GM12875 (cell line): ENCODE measurements around the gene PKLR.

ENCODE experiments used
- H3K4me3 ChIP-seq: one replicate; pipeline ENCODE4 v1.5.1; 2011; ENCODE audit warnings: low read depth, low read length, control low read depth
- TF ChIP-seq, protein P1 (sequence below): IDR thresholded peaks from 2 replicates; pipeline ENCODE4 v1.5.1; 2011; ENCODE audit warnings: low read depth, mild to moderate bottlenecking, control low read depth, inconsistent platforms, low read length, moderate library complexity, borderline replicate concordance; ENCODE audit not compliant: insufficient read depth

Gene PKLR

DNA sequence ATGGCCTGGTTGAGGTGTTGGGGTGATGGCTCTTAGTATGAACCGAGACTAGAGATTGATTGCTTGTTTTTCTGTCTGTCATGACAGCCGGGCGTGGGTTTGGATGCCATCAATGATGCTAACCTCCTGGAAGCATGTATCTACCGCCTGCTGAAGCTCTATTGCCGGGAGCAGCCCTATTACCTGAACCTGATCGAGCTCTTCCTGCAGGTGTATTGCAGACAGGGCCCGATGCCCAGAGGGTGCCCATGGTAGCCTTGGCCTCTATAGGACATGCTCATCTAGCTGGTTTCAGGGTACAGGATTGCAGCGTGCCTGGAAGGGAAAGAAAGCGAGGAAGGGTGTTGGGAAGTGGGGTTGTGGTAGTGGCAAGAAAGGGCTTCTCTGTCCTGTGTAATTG lies 16.8 kb upstream of the PKLR start:
- TF ChIP-seq, protein P1, sequence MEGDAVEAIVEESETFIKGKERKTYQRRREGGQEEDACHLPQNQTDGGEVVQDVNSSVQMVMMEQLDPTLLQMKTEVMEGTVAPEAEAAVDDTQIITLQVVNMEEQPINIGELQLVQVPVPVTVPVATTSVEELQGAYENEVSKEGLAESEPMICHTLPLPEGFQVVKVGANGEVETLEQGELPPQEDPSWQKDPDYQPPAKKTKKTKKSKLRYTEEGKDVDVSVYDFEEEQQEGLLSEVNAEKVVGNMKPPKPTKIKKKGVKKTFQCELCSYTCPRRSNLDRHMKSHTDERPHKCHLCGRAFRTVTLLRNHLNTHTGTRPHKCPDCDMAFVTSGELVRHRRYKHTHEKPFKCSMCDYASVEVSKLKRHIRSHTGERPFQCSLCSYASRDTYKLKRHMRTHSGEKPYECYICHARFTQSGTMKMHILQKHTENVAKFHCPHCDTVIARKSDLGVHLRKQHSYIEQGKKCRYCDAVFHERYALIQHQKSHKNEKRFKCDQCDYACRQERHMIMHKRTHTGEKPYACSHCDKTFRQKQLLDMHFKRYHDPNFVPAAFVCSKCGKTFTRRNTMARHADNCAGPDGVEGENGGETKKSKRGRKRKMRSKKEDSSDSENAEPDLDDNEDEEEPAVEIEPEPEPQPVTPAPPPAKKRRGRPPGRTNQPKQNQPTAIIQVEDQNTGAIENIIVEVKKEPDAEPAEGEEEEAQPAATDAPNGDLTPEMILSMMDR: no peak
- no peak overlapping the region for H3K4me3 ChIP-seq

GRCh38 chr1:155316922-155317321 lies 15.7 kb upstream of the PKLR start:
- H3K4me3 ChIP-seq: no peak overlapping the region
- TF ChIP-seq, protein P1: no peak

GRCh38 chr1:155313261-155313660 lies 12.0 kb upstream of the PKLR start:
- TF ChIP-seq, protein P1: no peak
- no peak overlapping the region for H3K4me3 ChIP-seq

GRCh38 chr1:155309423-155310021 lies 8.3 kb upstream of the PKLR start:
- H3K4me3 ChIP-seq: peak overlapping the region; percentile 99
- TF ChIP-seq, protein P1: 0 out of 2 replicates have a peak, but pooled peaks have one; percentile 7

DNA sequence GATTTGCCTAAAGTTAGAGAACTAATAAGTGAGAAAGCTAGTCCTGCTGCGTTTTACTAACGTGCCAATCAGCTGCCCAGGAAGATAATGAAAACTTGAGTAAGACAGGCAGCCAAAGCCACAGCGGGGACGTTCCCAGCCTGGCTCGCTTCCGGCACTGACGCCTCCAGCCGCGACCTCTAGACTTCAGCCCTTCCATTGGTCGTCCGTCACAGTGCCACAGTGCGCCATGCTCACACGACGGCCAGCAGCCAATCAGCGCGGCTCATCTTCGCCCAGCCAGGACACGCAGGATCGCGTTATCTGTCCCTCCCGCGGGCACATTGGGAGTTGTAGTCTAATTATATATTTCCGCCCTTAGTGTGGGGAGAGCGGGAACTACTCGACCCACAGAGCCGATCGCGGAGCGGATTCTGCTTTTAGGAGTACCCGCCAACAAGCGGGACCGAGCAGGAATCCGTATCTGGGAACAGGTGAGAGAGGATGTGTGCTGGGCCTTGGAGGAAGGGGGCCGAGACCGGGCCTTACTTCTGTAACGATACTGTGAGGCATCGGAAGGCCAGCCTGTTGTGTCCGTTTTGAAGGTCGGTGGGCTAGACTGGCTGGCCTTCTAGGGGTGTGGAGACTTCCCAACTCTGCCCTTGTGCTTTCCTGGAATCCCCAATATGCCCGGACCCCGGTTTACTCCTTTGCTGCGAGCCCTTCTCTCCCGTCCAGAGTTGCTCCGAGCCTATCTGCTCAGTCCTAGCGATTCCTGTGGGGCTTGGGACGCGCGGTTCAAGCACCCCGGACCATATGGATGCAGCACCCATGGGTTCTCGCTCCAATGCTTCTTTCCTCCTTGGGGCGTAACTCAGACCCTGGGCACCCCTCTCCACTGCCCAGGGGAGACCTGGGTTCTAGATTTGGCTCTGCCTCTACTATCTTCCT lies 7.5 kb upstream of the PKLR start, which contains the start of gene FDPS:
Gene FDPS (plus strand): TSS at position 374 of the 930 bp plus-strand sequence. CDS start 924 bp downstream, outside the sequence.
- peak within 1 kb of the TSS; percentile 99 for H3K4me3 ChIP-seq

DNA sequence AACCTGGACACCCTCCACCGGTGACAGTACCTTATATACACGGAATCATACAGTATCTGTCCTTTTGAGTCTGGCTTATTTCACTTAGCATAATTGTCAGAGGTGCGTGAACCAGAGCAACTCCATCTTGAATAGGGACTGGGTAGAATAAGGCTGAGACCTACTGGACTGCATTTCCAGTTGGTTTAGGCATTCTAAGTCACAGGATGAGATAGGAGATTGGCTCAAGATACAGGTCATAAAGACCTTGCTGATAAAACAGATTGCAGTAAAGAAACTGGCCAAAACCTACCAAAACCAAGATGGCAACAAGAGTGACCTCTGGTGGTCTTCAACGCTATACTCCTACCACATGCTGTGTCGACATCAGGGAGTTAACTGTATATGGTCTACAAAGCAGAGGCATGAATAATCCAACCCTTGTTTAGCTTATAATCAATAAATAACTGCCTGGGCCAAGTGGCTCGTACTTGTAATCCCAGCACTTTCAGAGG lies 6.1 kb upstream of the PKLR start:
- no peak overlapping the region for H3K4me3 ChIP-seq
- TF ChIP-seq, protein P1: peak; percentile 38; the same call in 1 of the 2 replicates

More for the DNA sequence above, 7.5 kb upstream of the PKLR start, which contains the start of gene FDPS:
- TF ChIP-seq, protein P1: no peak

GRCh38 chr1:155305881-155306391 lies 4.7 kb upstream of the PKLR start:
- H3K4me3 ChIP-seq: no peak overlapping the region
- TF ChIP-seq, protein P1: no peak
